H9 (cell line): ENCODE data around the gene MYDGF. TPM values are rescaled to one million over a fixed set of nuclear protein-coding genes. Genes with fewer than 3 reads are reported as not detected.
"Not testable (repeated sequence)": the region's sequence is repeated elsewhere in the genome, so short reads cannot be mapped to it uniquely, and the experiment has no call there.

Source experiments
- DNase-seq: peaks from one replicate; pipeline ENCODE4 v3.0.0-alpha.2; 2017
- H2AFZ ChIP-seq: one replicate; pipeline ENCODE4 v1.6.1; 2013; ENCODE audit warnings: mild to moderate bottlenecking, low read length, control low read depth, moderate library complexity
- H2AK5ac ChIP-seq: 2 replicates; pipeline ENCODE4 v1.6.1; 2013; ENCODE audit warnings: low read length, control low read depth, mixed read lengths; ENCODE audit not compliant: insufficient read length
- H2BK120ac ChIP-seq: one replicate; pipeline ENCODE4 v1.6.1; 2013; ENCODE audit warnings: low read depth, mild to moderate bottlenecking, low read length, control low read depth, inconsistent platforms; ENCODE audit not compliant: poor library complexity, severe bottlenecking
- H2BK12ac ChIP-seq: 2 replicates; pipeline ENCODE4 v1.6.1; 2013; ENCODE audit warnings: low read length, control low read depth, mixed read lengths, low read depth; ENCODE audit not compliant: insufficient read length
- H2BK15ac ChIP-seq: 2 replicates; pipeline ENCODE4 v1.6.1; 2013; ENCODE audit warnings: low read depth, low read length, control low read depth
- H2BK20ac ChIP-seq: one replicate; pipeline ENCODE4 v1.6.1; 2013; ENCODE audit warnings: low read depth, mild to moderate bottlenecking, low read length, control low read depth, inconsistent platforms; ENCODE audit not compliant: poor library complexity, severe bottlenecking
- H2BK5ac ChIP-seq: 2 replicates; pipeline ENCODE4 v1.6.1; 2013; ENCODE audit warnings: low read length, control low read depth, mixed read lengths; ENCODE audit not compliant: insufficient read length
- H3K14ac ChIP-seq: 2 replicates; pipeline ENCODE4 v1.6.1; 2013; ENCODE audit warnings: low read length, control low read depth; ENCODE audit not compliant: insufficient read depth
- H3K18ac ChIP-seq: 2 replicates; pipeline ENCODE4 v1.6.1; 2013; ENCODE audit warnings: low read depth, mild to moderate bottlenecking, mixed read lengths, low read length, control low read depth; ENCODE audit not compliant: insufficient read length
- H3K23ac ChIP-seq: 2 replicates; pipeline ENCODE4 v1.6.1; 2013; ENCODE audit warnings: low read length, control low read depth, mixed read lengths, low read depth; ENCODE audit not compliant: insufficient read length
- H3K23me2 ChIP-seq: 2 replicates; pipeline ENCODE4 v1.6.1; 2013; ENCODE audit warnings: low read depth, mild to moderate bottlenecking, mixed read lengths, low read length, control low read depth; ENCODE audit not compliant: insufficient read length, poor library complexity, severe bottlenecking
- H3K27ac ChIP-seq: 2 replicates; pipeline ENCODE4 v1.5.1; 2013; ENCODE audit warnings: low read length, control low read depth, mixed read lengths, low read depth; ENCODE audit not compliant: insufficient read length
- H3K27me3 ChIP-seq: 2 replicates; pipeline ENCODE4 v1.6.1; 2013; ENCODE audit warnings: low read length, control low read depth, inconsistent platforms; ENCODE audit not compliant: insufficient read depth
- H3K4ac ChIP-seq: 2 replicates; pipeline ENCODE4 v1.6.1; 2013; ENCODE audit warnings: low read depth, mild to moderate bottlenecking, control low read depth, inconsistent platforms, low read length, moderate library complexity
- H3K4me1 ChIP-seq: 2 replicates; pipeline ENCODE4 v1.6.1; 2013; ENCODE audit warnings: low read length, control low read depth, inconsistent platforms; ENCODE audit not compliant: insufficient read depth
- H3K4me2 ChIP-seq: 2 replicates; pipeline ENCODE4 v1.6.1; 2013; ENCODE audit warnings: low read length, control low read depth, mixed read lengths; ENCODE audit not compliant: insufficient read length, insufficient read depth
- H3K56ac ChIP-seq: 2 replicates; pipeline ENCODE4 v1.6.1; 2013; ENCODE audit warnings: low read depth, mild to moderate bottlenecking, mixed read lengths, low read length, control low read depth; ENCODE audit not compliant: insufficient read length
- H3K79me1 ChIP-seq: 2 replicates; pipeline ENCODE4 v1.6.1; 2013; ENCODE audit warnings: low read depth, mild to moderate bottlenecking, moderate library complexity, low read length, control low read depth, inconsistent platforms; ENCODE audit not compliant: insufficient read depth, poor library complexity, severe bottlenecking
- H3K79me2 ChIP-seq: 2 replicates; pipeline ENCODE4 v1.6.1; 2013; ENCODE audit warnings: low read length, control low read depth, inconsistent platforms; ENCODE audit not compliant: insufficient read depth
- H3K9ac ChIP-seq: 2 replicates; pipeline ENCODE4 v1.6.1; 2013; ENCODE audit warnings: low read length, control low read depth, mixed read lengths; ENCODE audit not compliant: insufficient read length; ENCODE audit errors: extremely low read depth
- H3K9me3 ChIP-seq: one replicate; pipeline ENCODE4 v1.6.1; 2013; ENCODE audit warnings: low read depth, low read length, inconsistent platforms; ENCODE audit not compliant: control insufficient read depth
- H3T11ph ChIP-seq: one replicate; pipeline ENCODE4 v1.6.1; 2013; ENCODE audit warnings: mild to moderate bottlenecking, low read length, control low read depth, inconsistent platforms
- H4K20me1 ChIP-seq: one replicate; pipeline ENCODE4 v1.6.1; 2013; ENCODE audit not compliant: control insufficient read depth, insufficient read length, insufficient read depth
- H4K5ac ChIP-seq: 2 replicates; pipeline ENCODE4 v1.6.1; 2013; ENCODE audit warnings: low read depth, mild to moderate bottlenecking, mixed read lengths, low read length, control low read depth; ENCODE audit not compliant: insufficient read length
- H4K8ac ChIP-seq: replicated peaks from 2 replicates; pipeline ENCODE4 v1.6.1; 2013; ENCODE audit warnings: low read length, control low read depth, mixed read lengths, low read depth; ENCODE audit not compliant: insufficient read length
- H4K91ac ChIP-seq: 2 replicates; pipeline ENCODE4 v1.6.1; 2013; ENCODE audit warnings: low read depth, mild to moderate bottlenecking, moderate library complexity, mixed read lengths, low read length, control low read depth; ENCODE audit not compliant: insufficient read length
- H3K27ac Mint-ChIP-seq, 3 experiments: 2 replicates in 2 of 3; 3 replicates in 1 of 3; pipeline ENCODE4 v1.8.0; 2020 to 2021; ENCODE audit warnings: mixed read lengths in 3 of 3, mild to moderate bottlenecking in 1 of 3, moderate library complexity in 1 of 3
- H3K27me3 Mint-ChIP-seq: 2 replicates; pipeline ENCODE4 v1.8.0; 2021; ENCODE audit warnings: low read depth, mild to moderate bottlenecking, moderate library complexity, mixed read lengths
- H3K36me3 Mint-ChIP-seq, 3 experiments: 2 replicates in 2 of 3; 3 replicates in 1 of 3; pipeline ENCODE4 v1.8.0; 2020 to 2021; ENCODE audit warnings: low read depth in 3 of 3, mixed read lengths in 3 of 3; ENCODE audit not compliant: insufficient read depth in 1 of 3
- H3K4me1 Mint-ChIP-seq, 2 experiments: 2 replicates each; pipeline ENCODE4 v1.8.0; 2020; ENCODE audit warnings: mixed read lengths in 2 of 2
- H3K4me3 Mint-ChIP-seq, 2 experiments: 2 replicates in 1 of 2; 3 replicates in 1 of 2; pipeline ENCODE4 v1.8.0; 2020 to 2021; ENCODE audit warnings: mild to moderate bottlenecking in 2 of 2, mixed read lengths in 2 of 2, moderate library complexity in 1 of 2
- H3K9me3 Mint-ChIP-seq, 2 experiments: 2 replicates in 1 of 2; 3 replicates in 1 of 2; pipeline ENCODE4 v1.8.0; 2020; ENCODE audit warnings: mild to moderate bottlenecking in 2 of 2, mixed read lengths in 2 of 2, moderate library complexity in 1 of 2
- CTCF ChIP-seq: fragments of 200-600 bp; sonication (generic); conservative IDR thresholded peaks from 3 replicates; pipeline ENCODE4 v1.8.0; 2021; ENCODE audit warnings: antibody characterized with exemption, mild to moderate bottlenecking
- WGBS: extraction: QIAGEN DNeasy Blood & Tissue Kit; methylation state at CpG from one replicate; pipeline ENCODE4 v1.1.7; 2013; ENCODE audit warnings: missing lambda C conversion rate, low lambda C conversion rate, mixed read lengths; ENCODE audit not compliant: insufficient read length; ENCODE audit errors: extremely low coverage; 5-methylcytosine and 5-hydroxymethylcytosine counted together
- total RNA-seq: library from RNA; stranded (reverse); gene quantifications from 2 replicates; pipeline ENCODE4 v1.2.1, GENCODE V29; 2021

Gene MYDGF
- total RNA-seq, 1 experiment from 2014 or later = 43.4 TPM

- no CpG with 5 or more reads among the region's 28 CpGs for whole genome bisulfite sequencing
- no peak overlapping the region for H4K8ac ChIP-seq
- Mint-ChIP-seq H3K4me3 (no peak overlapping the region; a peak in 1 of 5 replicates), H3K9me3 (no peaks in the 10 kb centered on the region), H3K4me1 (no peaks in the 10 kb centered on the region), H3K27me3 (no peaks in the 10 kb centered on the region), H3K27ac (no peak overlapping the region), H3K36me3 (peaks cover 24 to 81% (median 78%) of the 10 kb centered on the region in 3 experiments)
- peaks cover 6% of the 10 kb centered on the region for H4K20me1 ChIP-seq
- no peak overlapping the region for H2BK5ac ChIP-seq
- H3K56ac ChIP-seq = no peak overlapping the region
- H3K9me3 ChIP-seq = no peaks in the 10 kb centered on the region
- no peak overlapping the region for H2AFZ ChIP-seq
- H3K27ac ChIP-seq = no peak overlapping the region
- H3K23me2 ChIP-seq = no peaks in the 10 kb centered on the region
- H3K18ac ChIP-seq = no peak overlapping the region
- H4K91ac ChIP-seq = no peak overlapping the region
- H4K5ac ChIP-seq = no peak overlapping the region
- H3K4me2 ChIP-seq = no peak overlapping the region
- no peaks in the 10 kb centered on the region for H3K79me2 ChIP-seq
- no peak overlapping the region for H3T11ph ChIP-seq
- H3K27me3 ChIP-seq = no peaks in the 10 kb centered on the region
- no peak overlapping the region for H3K9ac ChIP-seq
- no peak overlapping the region for H3K23ac ChIP-seq
- H3K4ac ChIP-seq = no peak overlapping the region
- no peak overlapping the region for H2BK20ac ChIP-seq
- no peak for TF ChIP-seq CTCF
- H3K79me1 ChIP-seq = no peaks in the 10 kb centered on the region
- no peak overlapping the region for H2BK12ac ChIP-seq
- H3K4me1 ChIP-seq = no peaks in the 10 kb centered on the region
- no peak overlapping the region for H3K14ac ChIP-seq
- H2BK120ac ChIP-seq = no peak overlapping the region
- DNase-seq = no peak
- no peak overlapping the region for H2BK15ac ChIP-seq
- no peak overlapping the region for H2AK5ac ChIP-seq
These were observed 45.5 kb upstream of the MYDGF start for GRCh38 chr19:4715529-4716221.

GRCh38 chr19:4715178-4715528 lies 45.0 kb upstream of the MYDGF start:
- not testable (repeated sequence) for H3K79me1 ChIP-seq, H3K4me1 ChIP-seq

More at GRCh38 chr19:4715178-4715528, 45.0 kb upstream of the MYDGF start:
- not testable (repeated sequence) for H4K5ac ChIP-seq, H3K27ac ChIP-seq, H2AFZ ChIP-seq, H3K79me2 ChIP-seq, H3K9me3 Mint-ChIP-seq, H3K27ac Mint-ChIP-seq, H4K8ac ChIP-seq, H3K56ac ChIP-seq, H3K4me1 Mint-ChIP-seq, H4K91ac ChIP-seq, H3K18ac ChIP-seq, H3K27me3 Mint-ChIP-seq, H2BK5ac ChIP-seq, H3K4me2 ChIP-seq, DNase-seq, H2AK5ac ChIP-seq, H3K9me3 ChIP-seq, H3K23me2 ChIP-seq, H2BK120ac ChIP-seq, H3K23ac ChIP-seq, H3K14ac ChIP-seq, H2BK15ac ChIP-seq, H4K20me1 ChIP-seq, H3T11ph ChIP-seq, H3K4ac ChIP-seq, H3K9ac ChIP-seq, H2BK20ac ChIP-seq, H3K4me3 Mint-ChIP-seq, H2BK12ac ChIP-seq, H3K27me3 ChIP-seq
- no CpG with 5 or more reads among the region's 6 CpGs for WGBS
- peaks cover 24 to 81% (median 77%) of the 10 kb centered on the region in 3 experiments; a peak in 6 of 7 replicates for H3K36me3 Mint-ChIP-seq
